Endodermal cell (in vitro differentiated cells): Measurements from ENCODE around the gene HAL. TPM values are rescaled to one million over a fixed set of nuclear protein-coding genes. Genes with fewer than 3 reads are reported as not detected.

ENCODE experiments used
- DNase-seq: peaks from one replicate; pipeline ENCODE4 v3.0.0-alpha.2; 2017
- H3K27ac ChIP-seq: 2 replicates; pipeline ENCODE4 v1.5.1; 2013; ENCODE audit warnings: mild to moderate bottlenecking, low read depth, low read length, moderate library complexity
- H3K27me3 ChIP-seq: 2 replicates; pipeline ENCODE4 v1.6.1; 2013; ENCODE audit warnings: mild to moderate bottlenecking, low read length, moderate library complexity; ENCODE audit not compliant: insufficient read depth, control insufficient read depth, poor library complexity, severe bottlenecking
- H3K36me3 ChIP-seq: 2 replicates; pipeline ENCODE4 v1.7.0; 2013; ENCODE audit warnings: mild to moderate bottlenecking, low read length, moderate library complexity; ENCODE audit not compliant: control insufficient read depth, insufficient read depth
- H3K4me1 ChIP-seq: one replicate; pipeline ENCODE4 v1.7.0; 2013; ENCODE audit warnings: low read length; ENCODE audit not compliant: control insufficient read depth, insufficient read depth
- H3K4me3 ChIP-seq: 2 replicates; pipeline ENCODE4 v1.5.1; 2013; ENCODE audit warnings: mild to moderate bottlenecking, low read length, moderate library complexity
- H3K9ac ChIP-seq: 2 replicates; pipeline ENCODE4 v1.6.1; 2013; ENCODE audit warnings: mild to moderate bottlenecking, low read length, moderate library complexity; ENCODE audit not compliant: poor library complexity, severe bottlenecking; ENCODE audit errors: extremely low read depth
- H3K9me3 ChIP-seq: 2 replicates; pipeline ENCODE4 v1.6.1; 2013; ENCODE audit warnings: mild to moderate bottlenecking, low read length, moderate library complexity; ENCODE audit not compliant: control insufficient read depth
- H3K27ac Mint-ChIP-seq: 2 replicates; pipeline ENCODE4 v1.8.0; 2020; ENCODE audit warnings: mixed read lengths
- H3K27me3 Mint-ChIP-seq: 2 replicates; pipeline ENCODE4 v1.8.0; 2021; ENCODE audit warnings: mild to moderate bottlenecking, mixed read lengths; ENCODE audit not compliant: insufficient read depth
- H3K36me3 Mint-ChIP-seq: 2 replicates; pipeline ENCODE4 v1.8.0; 2020; ENCODE audit warnings: low read depth, mixed read lengths
- H3K4me1 Mint-ChIP-seq: 2 replicates; pipeline ENCODE4 v1.8.0; 2020; ENCODE audit warnings: mixed read lengths
- H3K4me3 Mint-ChIP-seq: 2 replicates; pipeline ENCODE4 v1.8.0; 2020; ENCODE audit warnings: mild to moderate bottlenecking, moderate library complexity, mixed read lengths
- H3K9me3 Mint-ChIP-seq: 2 replicates; pipeline ENCODE4 v1.8.0; 2020; ENCODE audit warnings: mild to moderate bottlenecking, mixed read lengths
- WGBS, 2 experiments: methylation state at CpG; one replicate each; pipeline versions ENCODE4 v1.1.5 to v1.1.7; 2013; ENCODE audit warnings: missing lambda C conversion rate in 2 of 2, mixed read lengths in 1 of 2; ENCODE audit not compliant: insufficient coverage in 1 of 2, insufficient read length in 1 of 2; 5-methylcytosine and 5-hydroxymethylcytosine counted together
- total RNA-seq, 2 donors: library from RNA; stranded (reverse); fragmentation: NEBNext Ultra II Directional in 1 of 2; extraction: Animal tissue kit (Norgen Biotek cat#: 25700) in 1 of 2; gene quantifications; 2 replicates in 1 of 2; 3 replicates in 1 of 2; pipeline ENCODE4 v1.2.1, GENCODE V29; 2021
- TF ChIP-seq, protein P1 (sequence below): fragments of 200-600 bp; sonication (generic); conservative IDR thresholded peaks from 2 replicates; pipeline ENCODE4 v1.5.0; 2021; ENCODE audit warnings: antibody characterized with exemption, mild to moderate bottlenecking

Gene HAL
- total RNA-seq, 2 donors from 2014 or later, result 0.31 to 0.49 TPM

DNA sequence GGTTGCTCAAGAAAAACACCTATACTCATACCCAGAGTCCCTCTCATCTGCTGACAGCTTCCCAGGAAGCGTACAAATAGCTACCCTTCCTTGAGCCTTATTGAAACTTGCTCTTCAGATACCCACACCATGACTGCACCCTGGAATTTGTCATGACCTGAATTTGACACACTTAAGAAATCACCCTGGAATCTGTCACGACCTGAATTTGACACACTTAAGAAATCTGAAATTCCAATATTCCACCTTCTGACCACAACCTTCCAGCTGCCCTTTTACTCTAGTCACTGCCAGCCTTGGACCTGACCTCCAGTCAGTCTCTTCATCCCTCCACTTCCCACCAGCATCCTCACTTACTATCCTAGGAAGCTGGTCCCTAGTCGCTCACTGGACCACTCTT lies 1.1 kb upstream of the HAL start:
- Histone ChIP-seq H3K36me3 (peaks cover 13% of the 10 kb centered on the region), H3K4me1 (no peaks in the 10 kb centered on the region), H3K9ac (no peak overlapping the region), H3K9me3 (no peaks in the 10 kb centered on the region), H3K4me3 (no peak overlapping the region), H3K27ac (no peak overlapping the region), H3K27me3 (no peaks in the 10 kb centered on the region)
- Mint-ChIP-seq H3K9me3 (no peaks in the 10 kb centered on the region), H3K36me3 (peaks cover 10% of the 10 kb centered on the region), H3K27ac (no peak overlapping the region), H3K4me1 (no peaks in the 10 kb centered on the region), H3K4me3 (no peak overlapping the region), H3K27me3 (peaks cover 7% of the 10 kb centered on the region)
- DNase-seq, result peak; percentile 33
- WGBS, 2 experiments, result 85 to 100% methylated on average over 1 to 3 of the region's 3 CpGs
- TF ChIP-seq, protein P1, sequence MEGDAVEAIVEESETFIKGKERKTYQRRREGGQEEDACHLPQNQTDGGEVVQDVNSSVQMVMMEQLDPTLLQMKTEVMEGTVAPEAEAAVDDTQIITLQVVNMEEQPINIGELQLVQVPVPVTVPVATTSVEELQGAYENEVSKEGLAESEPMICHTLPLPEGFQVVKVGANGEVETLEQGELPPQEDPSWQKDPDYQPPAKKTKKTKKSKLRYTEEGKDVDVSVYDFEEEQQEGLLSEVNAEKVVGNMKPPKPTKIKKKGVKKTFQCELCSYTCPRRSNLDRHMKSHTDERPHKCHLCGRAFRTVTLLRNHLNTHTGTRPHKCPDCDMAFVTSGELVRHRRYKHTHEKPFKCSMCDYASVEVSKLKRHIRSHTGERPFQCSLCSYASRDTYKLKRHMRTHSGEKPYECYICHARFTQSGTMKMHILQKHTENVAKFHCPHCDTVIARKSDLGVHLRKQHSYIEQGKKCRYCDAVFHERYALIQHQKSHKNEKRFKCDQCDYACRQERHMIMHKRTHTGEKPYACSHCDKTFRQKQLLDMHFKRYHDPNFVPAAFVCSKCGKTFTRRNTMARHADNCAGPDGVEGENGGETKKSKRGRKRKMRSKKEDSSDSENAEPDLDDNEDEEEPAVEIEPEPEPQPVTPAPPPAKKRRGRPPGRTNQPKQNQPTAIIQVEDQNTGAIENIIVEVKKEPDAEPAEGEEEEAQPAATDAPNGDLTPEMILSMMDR, result no peak

- no peak overlapping the region for H3K27ac ChIP-seq
- peaks cover 3% of the 10 kb centered on the region for H3K36me3 Mint-ChIP-seq
- no peak overlapping the region for H3K4me3 ChIP-seq
- 94 to 95% methylated on average over 20 to 28 of the region's 29 CpGs for WGBS, 2 experiments
- H3K9ac ChIP-seq, result no peak overlapping the region
- H3K9me3 ChIP-seq, result no peaks in the 10 kb centered on the region
- DNase-seq, result peak; percentile 43
- TF ChIP-seq, protein P1, result no peak
- H3K9me3 Mint-ChIP-seq, result no peaks in the 10 kb centered on the region
- H3K27me3 ChIP-seq, result no peaks in the 10 kb centered on the region
- no peak overlapping the region for H3K27ac Mint-ChIP-seq
- H3K4me1 ChIP-seq, result no peaks in the 10 kb centered on the region
- H3K4me1 Mint-ChIP-seq, result no peaks in the 10 kb centered on the region
- no peaks in the 10 kb centered on the region for H3K36me3 ChIP-seq
- H3K4me3 Mint-ChIP-seq, result no peak overlapping the region
- peaks cover 9% of the 10 kb centered on the region for H3K27me3 Mint-ChIP-seq
Measured at GRCh38 chr12:95995238-95996031, 709 bp downstream of the HAL start.

DNA sequence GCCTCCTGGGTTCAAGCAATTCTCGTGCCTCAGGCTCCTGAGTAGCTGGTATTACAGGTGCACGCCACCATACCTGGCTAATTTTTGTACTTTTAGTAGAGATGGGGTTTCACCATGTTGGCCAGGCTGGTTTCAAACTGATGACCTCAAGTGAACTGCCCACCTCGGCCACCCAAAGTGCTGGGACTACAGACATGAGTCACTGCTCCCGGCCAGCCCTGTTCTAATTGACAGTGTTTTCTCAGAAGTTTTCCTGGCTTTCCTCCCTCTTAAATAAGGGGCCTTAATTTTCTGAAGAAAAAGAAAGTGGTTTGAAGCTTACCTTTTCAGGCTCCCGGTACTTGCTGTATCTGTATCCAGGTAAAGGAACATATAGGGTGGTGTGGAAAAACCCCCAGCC lies 1.7 kb downstream of the HAL start:
- H3K4me1 ChIP-seq, result no peaks in the 10 kb centered on the region
- H3K9ac ChIP-seq, result no peak overlapping the region
- peaks cover 9% of the 10 kb centered on the region for H3K27me3 Mint-ChIP-seq
- H3K9me3 ChIP-seq, result no peaks in the 10 kb centered on the region
- WGBS, 2 experiments, result 94 to 96% methylated on average over 4 to 5 of the region's 5 CpGs
- H3K36me3 ChIP-seq, result no peaks in the 10 kb centered on the region
- no peaks in the 10 kb centered on the region for H3K9me3 Mint-ChIP-seq
- H3K27ac ChIP-seq, result no peak overlapping the region
- H3K4me1 Mint-ChIP-seq, result no peaks in the 10 kb centered on the region
- no peak overlapping the region for H3K27ac Mint-ChIP-seq
- peak; percentile 28 for DNase-seq
- no peaks in the 10 kb centered on the region for H3K27me3 ChIP-seq
- no peaks in the 10 kb centered on the region for H3K36me3 Mint-ChIP-seq
- no peak overlapping the region for H3K4me3 ChIP-seq
- no peak overlapping the region for H3K4me3 Mint-ChIP-seq
- TF ChIP-seq, protein P1, result no peak
